Umbilical cord (tissue), 2 donors: ENCODE measurements around the gene NPB. TPM values are rescaled to one million over a fixed set of nuclear protein-coding genes. Genes with fewer than 3 reads are reported as not detected.

Experiments
- DNase-seq: peaks from one replicate; pipeline ENCODE4 v3.0.0-alpha.2; 2015; ENCODE audit warnings: low spot score
- total RNA-seq: library from RNA; depleted of rRNA; stranded (reverse); fragments of >200 nt; gene quantifications from one replicate; pipeline ENCODE4 v1.2.3, GENCODE V29; 2014; ENCODE audit warnings: low replicate concordance; ENCODE audit not compliant: insufficient read depth

NPB gene
- total RNA-seq, 1 donor from 2014 or later = 1.4 TPM

- peak; percentile 44 for DNase-seq
Observed at GRCh38 chr17:81869221-81870130, 32.6 kb upstream of the NPB start.

DNA sequence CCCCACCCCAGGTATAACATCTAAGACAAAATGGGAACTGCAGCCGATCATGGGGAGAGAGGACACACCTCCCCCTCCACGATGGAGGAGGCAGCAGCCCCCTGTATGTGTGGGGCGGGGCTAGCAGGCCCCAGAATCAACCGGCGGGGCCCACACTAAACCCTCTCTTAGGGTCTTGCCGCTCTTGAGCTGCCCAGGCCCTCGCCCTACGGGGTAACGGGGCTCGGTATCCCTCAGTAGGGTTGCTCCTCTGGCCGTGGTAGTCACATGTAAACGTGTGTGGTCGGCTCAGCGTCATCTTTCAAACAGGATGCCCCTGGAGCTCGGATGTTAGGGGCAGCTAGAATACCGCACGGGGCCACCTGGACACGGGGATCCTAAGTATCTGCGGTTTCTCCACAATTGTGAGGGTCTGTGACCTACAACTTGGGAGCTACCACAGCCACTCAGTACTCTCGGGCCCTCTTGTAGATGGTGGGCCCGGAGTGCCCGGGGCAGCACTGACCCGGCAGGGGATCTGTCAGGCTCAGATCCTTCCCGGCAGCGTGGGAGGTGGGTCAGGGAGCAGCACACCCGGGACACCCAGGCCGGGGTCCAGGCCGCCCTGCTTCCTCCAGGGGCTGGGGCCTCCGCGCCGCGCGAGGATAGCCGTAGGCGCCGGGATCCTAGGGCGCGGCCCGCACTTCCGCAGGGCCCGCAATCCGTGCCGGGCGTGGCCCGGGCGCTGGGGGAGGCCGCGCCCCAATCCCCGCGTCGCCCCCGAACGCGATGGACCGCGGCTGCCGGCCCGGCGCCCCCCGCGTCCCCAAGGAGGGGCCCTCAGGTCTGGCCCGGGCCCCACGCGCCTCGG, 31.7 kb upstream of the NPB start:
- DNase-seq = peak; percentile 52

DNA sequence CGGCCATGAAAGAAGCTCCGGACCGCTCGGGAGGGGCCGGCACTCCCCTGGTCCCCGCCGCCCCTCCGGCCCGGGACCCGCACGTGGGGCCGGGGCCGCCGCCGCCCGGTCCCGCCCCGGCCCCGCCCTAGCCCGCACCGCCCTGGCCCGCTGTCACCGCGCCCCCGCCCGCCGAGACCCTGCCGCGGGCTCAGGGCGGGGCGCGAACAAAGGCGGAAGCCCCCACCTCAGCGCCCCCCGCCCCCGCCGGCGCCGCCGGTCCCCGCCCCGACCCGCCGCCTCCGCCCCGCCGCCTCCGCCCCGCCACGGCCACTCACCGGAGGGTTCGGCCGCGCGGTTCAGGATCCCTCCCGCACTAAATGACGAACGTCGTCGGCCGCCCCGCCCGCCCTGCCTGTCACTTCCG, 31.1 kb upstream of the NPB start, which contains the start of gene ARHGDIA:
Gene ARHGDIA (minus strand): TSS at position 357 of the 406 bp plus-strand sequence. CDS start 1,407 bp downstream, outside the sequence.
- no peak for DNase-seq

- peak; percentile 89 for DNase-seq
Observed at GRCh38 chr17:81871387-81872230, 30.4 kb upstream of the NPB start.

GRCh38 chr17:81877569-81877968, 24.5 kb upstream of the NPB start:
- no peak for DNase-seq

DNA sequence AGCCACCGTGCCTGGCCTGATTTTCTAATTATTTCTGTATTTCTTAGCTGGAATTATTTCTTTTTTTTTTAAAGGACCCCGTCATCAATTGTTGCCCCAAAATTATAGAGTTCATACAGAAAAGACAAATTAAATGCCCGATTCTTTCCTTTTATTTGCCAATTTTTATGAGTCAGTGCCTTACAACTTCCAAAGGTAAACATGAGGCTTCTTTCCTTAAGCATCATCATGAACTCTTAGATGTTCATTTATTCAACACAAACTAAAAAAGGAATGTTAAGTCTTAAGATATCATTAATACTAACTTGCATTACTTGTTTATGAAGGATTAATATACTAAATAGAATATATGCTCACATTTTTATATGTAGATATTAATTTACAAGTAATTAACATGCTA, 23.7 kb upstream of the NPB start:
- no peak for DNase-seq

- DNase-seq = no peak
Observed at GRCh38 chr17:81879121-81879520, 22.9 kb upstream of the NPB start.

- no peak for DNase-seq
Observed at GRCh38 chr17:81884520-81884919, 17.5 kb upstream of the NPB start.

DNA sequence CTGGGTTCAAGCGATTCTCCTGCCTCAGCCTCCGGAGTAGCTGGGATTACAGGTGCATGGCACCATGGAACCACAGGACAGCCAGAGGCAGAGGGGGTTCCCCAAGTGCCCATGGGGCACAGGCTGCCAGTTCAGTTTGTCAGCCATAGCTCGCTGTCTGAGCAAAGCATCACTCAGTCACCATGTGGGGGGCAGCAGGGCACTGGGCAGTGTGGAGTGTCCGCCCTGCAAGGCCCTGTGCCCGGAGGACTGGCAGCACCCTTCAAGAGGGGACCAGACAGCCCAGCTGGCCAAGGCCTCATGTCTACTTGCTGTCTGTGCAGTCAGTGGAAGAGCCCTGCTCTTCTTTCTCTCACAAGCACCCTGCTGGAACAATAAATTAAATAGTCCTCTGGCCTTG, 17.1 kb upstream of the NPB start:
- DNase-seq = no peak

DNA sequence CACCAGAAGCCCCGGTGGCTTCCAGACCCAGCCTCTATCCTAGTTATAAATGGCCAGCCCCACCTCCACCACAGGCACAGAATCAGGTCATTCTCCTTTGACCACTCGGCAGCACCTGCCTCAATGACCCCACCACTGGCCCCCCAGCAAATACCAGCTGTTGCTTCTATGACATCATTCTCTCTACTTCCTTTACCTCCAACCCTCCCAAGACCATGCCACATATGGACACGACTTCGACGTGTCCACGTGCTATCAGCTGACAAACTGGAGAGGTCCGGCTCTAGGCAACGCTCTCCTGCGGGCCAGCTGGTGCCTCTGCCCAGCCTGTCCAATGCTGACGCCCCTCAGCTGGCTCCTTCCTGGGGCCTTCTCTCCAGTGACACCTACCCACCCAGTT, 16.6 kb upstream of the NPB start:
- no peak for DNase-seq

- no peak for DNase-seq
Observed at GRCh38 chr17:81885869-81886548, 16.0 kb upstream of the NPB start.

- DNase-seq = no peak
Observed at GRCh38 chr17:81888105-81888987, 13.7 kb upstream of the NPB start.

- no peak for DNase-seq
Observed at GRCh38 chr17:81888988-81889595, 12.9 kb upstream of the NPB start.

- DNase-seq = no peak
Observed at GRCh38 chr17:81889602-81890001, 12.4 kb upstream of the NPB start.

DNA sequence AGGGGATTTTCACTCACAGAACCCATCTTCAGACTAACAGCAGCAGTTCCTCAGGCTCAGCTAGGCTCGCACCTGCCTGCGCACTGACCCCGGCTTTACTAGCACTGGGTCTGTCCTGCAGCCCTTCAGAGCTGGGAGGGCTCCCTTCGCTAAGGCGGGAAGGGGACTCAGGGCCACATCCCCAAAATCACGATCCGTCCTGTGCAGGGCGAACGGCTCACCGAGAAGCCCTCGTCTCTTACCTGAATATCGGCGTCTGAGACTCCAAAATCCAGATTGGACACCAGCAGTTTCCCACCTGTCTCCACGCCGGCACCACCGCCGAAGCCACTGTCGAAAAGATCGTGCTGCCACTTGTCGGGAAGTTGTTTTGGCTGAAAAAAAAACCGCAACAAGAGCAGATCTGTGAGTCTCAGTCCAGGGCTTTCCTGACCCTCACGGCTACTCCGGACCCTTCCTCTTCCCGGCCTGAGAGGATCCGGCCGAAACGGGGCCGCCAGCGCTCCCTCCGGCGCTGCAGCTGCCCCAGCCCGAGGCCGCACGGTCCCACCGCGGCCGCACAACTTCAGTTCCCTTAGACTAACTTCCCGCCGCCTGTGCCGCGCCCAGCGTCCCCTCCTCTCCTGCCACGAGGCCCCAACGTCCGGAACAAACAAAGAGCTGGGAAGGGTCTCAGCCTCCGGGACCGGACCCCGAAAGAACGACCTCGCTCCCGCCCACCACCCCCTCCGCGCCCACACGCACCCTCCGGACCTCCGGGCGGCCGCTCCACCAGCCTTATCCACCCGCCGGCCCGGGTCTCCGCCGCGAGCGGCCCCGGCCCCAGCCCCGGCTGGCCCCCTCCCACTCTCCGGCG, 11.4 kb upstream of the NPB start:
- no peak for DNase-seq

GRCh38 chr17:81891303-81891552, 10.8 kb upstream of the NPB start:
- DNase-seq = no peak

DNA sequence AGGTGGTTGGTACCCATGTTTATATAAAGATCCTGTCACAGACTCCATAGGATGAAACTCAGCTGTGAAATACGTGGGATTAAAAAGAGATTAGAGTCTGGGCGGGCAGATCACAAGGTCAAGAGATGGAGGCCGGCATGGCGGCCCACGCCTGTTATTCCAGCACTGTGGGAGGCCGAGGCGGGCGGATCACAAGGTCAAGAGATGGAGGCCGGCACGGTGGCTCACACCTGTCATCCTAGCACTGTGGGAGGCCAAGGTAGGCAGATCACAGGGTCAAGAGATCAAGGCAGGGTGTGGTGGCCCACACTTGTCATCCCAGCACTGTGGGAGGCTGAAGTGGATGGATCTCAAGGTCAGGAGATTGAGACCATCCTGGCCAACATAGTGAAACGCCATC, 6.6 kb upstream of the NPB start:
- no peak for DNase-seq

DNA sequence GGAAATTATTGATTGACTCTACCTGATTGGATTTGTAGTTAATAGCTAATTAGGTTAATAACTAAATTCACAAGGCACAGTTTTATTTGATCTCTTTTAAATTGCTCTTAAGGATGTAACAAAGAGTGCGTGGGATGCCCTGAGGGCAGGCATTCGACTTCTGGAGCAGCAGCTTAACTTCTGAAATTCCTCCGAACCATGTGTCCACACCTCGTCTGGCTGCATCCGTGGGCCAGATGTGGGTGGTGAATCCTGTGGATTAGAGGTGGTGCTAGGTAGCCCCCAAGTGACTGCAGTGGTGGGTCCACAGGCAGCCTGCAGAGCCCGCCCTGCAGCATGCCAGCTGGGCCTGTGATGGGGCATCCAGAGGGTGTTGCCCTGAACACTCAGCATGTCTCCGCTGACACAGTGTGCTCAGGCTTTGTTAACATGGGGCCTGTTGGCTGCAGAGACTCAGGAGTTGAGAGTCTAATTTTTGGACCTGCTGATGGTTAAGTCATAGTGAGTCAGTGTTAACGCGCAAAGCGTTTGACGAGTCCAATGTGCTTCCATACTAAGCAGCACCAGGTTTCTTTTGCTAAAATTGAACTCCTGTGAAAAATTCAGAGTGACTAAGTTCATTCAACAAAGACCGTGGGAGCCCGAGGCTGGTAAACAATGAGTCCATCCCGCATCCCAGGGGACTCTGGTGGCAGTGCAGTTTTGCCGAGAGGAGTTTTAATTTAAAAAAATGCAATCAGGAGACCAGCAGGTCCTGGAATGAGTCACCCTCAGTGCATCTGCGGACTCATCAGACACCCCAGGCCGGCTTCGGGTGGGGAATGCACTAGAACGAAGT, 3.8 kb upstream of the NPB start:
- no peak for DNase-seq
